HPDE6-E6E7 (cell line): ENCODE measurements around the gene PLCE1.

Source experiments
- DNase-seq: peaks from one replicate; pipeline ENCODE4 v3.0.0; 2011; ENCODE audit warnings: missing footprints; ENCODE audit errors: extremely low spot score

PLCE1 gene

DNA sequence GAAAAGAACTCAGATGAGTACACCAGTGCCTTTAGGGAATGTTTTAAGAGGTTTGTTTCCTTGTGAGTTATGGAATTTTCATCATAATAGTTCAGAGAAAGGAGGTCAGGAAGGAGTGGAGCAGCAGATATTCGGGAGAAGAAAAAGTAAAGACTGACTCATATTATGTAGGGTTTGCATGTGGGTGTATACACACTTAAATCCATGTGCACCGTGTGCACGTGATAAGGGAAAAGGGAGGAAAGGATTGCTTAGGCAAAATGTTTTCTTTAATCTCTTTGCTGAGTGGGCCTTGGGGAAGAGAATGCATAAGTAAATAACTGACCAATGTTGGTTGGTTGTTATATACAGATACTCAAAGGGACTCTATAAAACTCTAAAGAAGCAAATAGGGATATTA is 30.2 kb downstream of the PLCE1 start:
- DNase-seq: no peak

DNA sequence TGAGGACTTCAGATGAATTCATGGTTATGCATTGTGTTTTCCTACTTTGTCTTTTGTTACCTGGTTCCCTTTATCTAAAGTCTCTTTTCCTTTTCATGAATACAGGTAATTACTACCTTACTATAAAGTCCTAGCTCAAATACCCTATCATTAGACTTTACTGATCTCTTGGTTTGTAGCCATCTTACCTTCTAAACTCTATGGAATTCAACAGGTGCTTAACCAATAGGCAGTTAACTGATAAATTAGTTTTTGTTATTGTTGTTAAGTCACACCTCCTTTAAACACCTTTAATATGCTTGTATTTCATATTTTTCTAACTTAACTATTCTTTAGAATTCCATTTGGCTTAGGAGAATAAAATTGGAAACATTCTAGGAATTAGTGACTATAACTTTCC is 30.7 kb downstream of the PLCE1 start:
- no peak for DNase-seq

DNA sequence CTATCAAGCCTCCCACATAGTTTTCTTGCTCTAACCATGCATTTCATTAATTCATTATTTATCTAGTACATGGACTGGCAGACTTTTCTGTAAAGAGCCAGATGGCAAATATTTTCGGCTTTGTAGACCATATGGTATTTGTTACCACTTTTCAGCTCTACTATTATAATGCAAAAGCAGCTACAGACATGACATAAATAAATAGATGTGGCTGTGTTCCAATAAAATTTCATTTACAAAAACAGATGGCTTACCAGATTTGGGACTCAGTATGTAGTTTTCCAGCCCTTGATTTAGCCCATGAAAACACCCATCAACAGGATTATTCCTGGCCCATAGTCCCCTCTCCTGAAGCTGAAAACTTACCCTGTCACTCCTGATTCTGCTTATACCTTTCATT is 32.1 kb downstream of the PLCE1 start:
- no peak for DNase-seq

GRCh38 chr10:94027197-94027596 is 33.5 kb downstream of the PLCE1 start:
- DNase-seq: no peak

- DNase-seq: no peak
These were observed 36.2 kb downstream of the PLCE1 start for GRCh38 chr10:94029955-94030354.

- no peak for DNase-seq
These were observed 42.4 kb downstream of the PLCE1 start for GRCh38 chr10:94035982-94036765.

DNA sequence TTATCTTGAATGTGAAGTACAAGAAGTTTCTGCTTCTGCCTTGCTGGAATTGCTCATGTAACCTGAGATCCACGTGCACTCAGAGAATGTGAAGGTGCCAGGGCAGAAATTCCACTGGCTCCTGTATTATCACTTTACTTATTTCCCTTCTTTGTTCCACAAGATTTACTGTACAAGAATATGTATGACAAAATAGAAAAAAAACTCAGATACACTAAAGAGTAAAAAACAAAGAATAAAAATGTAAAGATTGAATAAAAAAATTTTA is 43.0 kb downstream of the PLCE1 start:
- no peak for DNase-seq

DNA sequence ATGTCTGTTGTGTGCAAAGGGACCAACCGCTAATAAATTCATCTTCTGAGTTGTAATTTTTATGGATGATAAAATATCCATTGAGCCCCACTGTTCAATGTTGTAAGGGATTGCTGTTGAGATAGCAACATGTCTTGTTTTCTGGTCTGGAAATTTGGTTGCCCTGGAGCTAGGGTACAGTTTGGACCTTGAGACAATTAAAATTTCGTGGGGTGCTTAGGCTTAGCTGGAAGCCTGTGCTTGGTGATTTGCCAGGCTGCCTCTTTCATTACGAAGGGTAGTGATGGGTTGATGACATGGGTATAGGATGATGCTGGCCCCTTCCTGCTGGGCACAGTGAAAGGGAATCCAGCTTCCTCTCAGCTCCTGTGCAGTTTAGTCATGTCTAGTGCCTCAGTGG is 43.6 kb downstream of the PLCE1 start:
- no peak for DNase-seq

DNA sequence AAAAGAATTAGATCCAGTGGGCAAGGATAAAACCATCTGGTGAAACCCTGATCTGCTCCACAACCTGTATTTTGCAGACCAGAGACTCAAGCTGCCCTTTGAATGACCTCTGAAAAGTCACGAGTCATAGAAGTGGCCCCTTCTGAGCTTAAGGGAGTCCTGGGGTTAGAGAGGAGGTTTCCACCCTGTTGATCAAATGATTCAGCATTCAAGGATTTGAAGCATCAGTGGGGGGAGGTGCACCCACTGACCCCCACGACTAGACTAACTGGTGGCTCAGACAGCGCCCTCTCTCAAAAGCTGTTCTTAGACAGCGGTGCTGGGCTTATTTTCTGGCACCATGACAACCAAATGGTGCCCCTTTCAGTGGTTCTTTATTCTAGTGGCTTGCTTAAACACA is 44.3 kb downstream of the PLCE1 start:
- DNase-seq: no peak

DNA sequence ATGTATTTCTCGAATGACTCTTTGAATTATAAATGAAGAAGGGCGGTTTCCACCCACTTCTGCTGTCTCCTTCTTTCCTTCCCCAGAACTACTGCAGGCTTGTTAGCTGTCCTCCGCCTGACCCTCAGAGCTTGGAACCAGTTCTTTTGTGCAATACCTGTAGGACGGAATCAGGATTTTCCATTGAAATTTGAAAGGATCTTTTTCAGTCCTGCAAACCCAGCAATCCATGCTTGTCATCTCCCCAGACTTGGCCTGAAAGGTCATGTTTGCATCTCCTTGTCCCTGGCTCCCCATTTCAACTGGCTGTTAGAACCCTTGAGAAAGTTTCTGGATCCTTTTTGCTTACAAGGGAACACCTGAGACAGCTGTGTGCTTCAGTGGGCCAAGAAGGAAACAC is 47.5 kb downstream of the PLCE1 start:
- no peak for DNase-seq

GRCh38 chr10:94042001-94042833 is 48.5 kb downstream of the PLCE1 start:
- DNase-seq: peak; percentile 13

- no peak for DNase-seq
These were observed 49.1 kb downstream of the PLCE1 start for GRCh38 chr10:94042834-94043175.
